ENCODE results near the gene LRRC61.
A peak's percentile ranks its signal among the peaks of the same experiment; 100 is the strongest.

Gene LRRC61

GRCh38 chr7:150363370-150363769 lies 40.2 kb downstream of the LRRC61 start:
- Mint-ChIP-seq H3K27ac (no peak overlapping the region), H3K4me3 (no peak overlapping the region)
- DNase-seq = no peak

GRCh38 chr7:150363872-150364271 lies 40.7 kb downstream of the LRRC61 start:
- Mint-ChIP-seq H3K4me1 (ENCODE audit: low read depth) (peaks cover 37% of the 10 kb centered on the region), H3K27me3 (no peaks in the 10 kb centered on the region), H3K4me3 (no peak overlapping the region), H3K36me3 (ENCODE audit: low read depth) (peaks cover 4% of the 10 kb centered on the region), H3K27ac (no peak overlapping the region), H3K9me3 (no peaks in the 10 kb centered on the region)
- DNase-seq = no peak

More at GRCh38 chr7:150363370-150363769, 40.2 kb downstream of the LRRC61 start:
- Mint-ChIP-seq H3K27me3 (no peaks in the 10 kb centered on the region), H3K36me3 (ENCODE audit: low read depth) (peaks cover 3% of the 10 kb centered on the region), H3K4me1 (ENCODE audit: low read depth) (peaks cover 42% of the 10 kb centered on the region), H3K9me3 (no peaks in the 10 kb centered on the region)

GRCh38 chr7:150365194-150365593 lies 42.0 kb downstream of the LRRC61 start:
- DNase-seq = no peak
- Mint-ChIP-seq H3K27ac (no peak overlapping the region), H3K4me1 (ENCODE audit: low read depth) (peaks cover 34% of the 10 kb centered on the region), H3K36me3 (ENCODE audit: low read depth) (peaks cover 15% of the 10 kb centered on the region), H3K9me3 (no peaks in the 10 kb centered on the region), H3K4me3 (no peak overlapping the region), H3K27me3 (no peaks in the 10 kb centered on the region)

- Mint-ChIP-seq H3K36me3 (ENCODE audit: low read depth) (peaks cover 21% of the 10 kb centered on the region), H3K4me1 (ENCODE audit: low read depth) (peaks cover 41% of the 10 kb centered on the region), H3K27me3 (no peaks in the 10 kb centered on the region), H3K9me3 (no peaks in the 10 kb centered on the region), H3K27ac (peak overlapping the region; percentile 37), H3K4me3 (no peak overlapping the region)
- no peak for DNase-seq
Measured at GRCh38 chr7:150365673-150366398, 42.7 kb downstream of the LRRC61 start.

- no peak for DNase-seq
- Mint-ChIP-seq H3K4me1 (ENCODE audit: low read depth) (peaks cover 45% of the 10 kb centered on the region), H3K27ac (peak overlapping the region; percentile 97), H3K36me3 (ENCODE audit: low read depth) (peaks cover 31% of the 10 kb centered on the region), H3K9me3 (no peaks in the 10 kb centered on the region), H3K4me3 (peak overlapping the region; percentile 96), H3K27me3 (no peaks in the 10 kb centered on the region)
Measured at GRCh38 chr7:150367677-150368095, 44.5 kb downstream of the LRRC61 start.

- Mint-ChIP-seq H3K27me3 (no peaks in the 10 kb centered on the region), H3K4me1 (ENCODE audit: low read depth) (peaks cover 50% of the 10 kb centered on the region), H3K27ac (peak within 1 kb of the TSS; percentile 97), H3K4me3 (peak within 1 kb of the TSS; percentile 96), H3K36me3 (ENCODE audit: low read depth) (peaks cover 37% of the 10 kb centered on the region), H3K9me3 (no peaks in the 10 kb centered on the region)
- DNase-seq = peak; percentile 89
Measured at GRCh38 chr7:150368096-150368883, 45.1 kb downstream of the LRRC61 start, which contains the start of gene REPIN1. REPIN1 (plus strand) TSS chr7:150368822; CDS start chr7:150369712, 890 bp downstream.

GRCh38 chr7:150368884-150369747 lies 46.0 kb downstream of the LRRC61 start:
- Mint-ChIP-seq H3K4me3 (peak overlapping the region; percentile 96), H3K4me1 (ENCODE audit: low read depth) (peaks cover 50% of the 10 kb centered on the region), H3K36me3 (ENCODE audit: low read depth) (peaks cover 45% of the 10 kb centered on the region), H3K9me3 (no peaks in the 10 kb centered on the region), H3K27me3 (no peaks in the 10 kb centered on the region), H3K27ac (peak overlapping the region; percentile 97)
- DNase-seq = peak; percentile 54

GRCh38 chr7:150369748-150370501 lies 46.8 kb downstream of the LRRC61 start:
- H3K4me1 Mint-ChIP-seq (ENCODE audit: low read depth) = peaks cover 49% of the 10 kb centered on the region

GRCh38 chr7:150370612-150371071 lies 47.5 kb downstream of the LRRC61 start:
- H3K9me3 Mint-ChIP-seq = no peaks in the 10 kb centered on the region
- peak overlapping the region; percentile 97 for H3K27ac Mint-ChIP-seq
- no peaks in the 10 kb centered on the region for H3K27me3 Mint-ChIP-seq
- peaks cover 53% of the 10 kb centered on the region for H3K36me3 Mint-ChIP-seq (ENCODE audit: low read depth)
- no peak for DNase-seq
- H3K4me1 Mint-ChIP-seq (ENCODE audit: low read depth) = peaks cover 51% of the 10 kb centered on the region
- peak overlapping the region; percentile 96 for H3K4me3 Mint-ChIP-seq

More at GRCh38 chr7:150369748-150370501, 46.8 kb downstream of the LRRC61 start:
- H3K36me3 Mint-ChIP-seq (ENCODE audit: low read depth) = peaks cover 52% of the 10 kb centered on the region
- no peaks in the 10 kb centered on the region for H3K27me3 Mint-ChIP-seq
- no peak for DNase-seq
- H3K9me3 Mint-ChIP-seq = no peaks in the 10 kb centered on the region
- peak overlapping the region; percentile 97 for H3K27ac Mint-ChIP-seq
- peak overlapping the region; percentile 96 for H3K4me3 Mint-ChIP-seq

- Mint-ChIP-seq H3K9me3 (no peaks in the 10 kb centered on the region), H3K36me3 (ENCODE audit: low read depth) (peaks cover 53% of the 10 kb centered on the region), H3K27ac (no peak overlapping the region), H3K27me3 (no peaks in the 10 kb centered on the region), H3K4me3 (no peak overlapping the region), H3K4me1 (ENCODE audit: low read depth) (peaks cover 52% of the 10 kb centered on the region)
- no peak for DNase-seq
Measured at GRCh38 chr7:150371131-150371995, 48.2 kb downstream of the LRRC61 start.

GRCh38 chr7:150371996-150372270 lies 48.8 kb downstream of the LRRC61 start:
- DNase-seq = no peak
- Mint-ChIP-seq H3K27ac (no peak overlapping the region), H3K36me3 (ENCODE audit: low read depth) (peaks cover 53% of the 10 kb centered on the region), H3K4me3 (no peak overlapping the region), H3K9me3 (no peaks in the 10 kb centered on the region), H3K27me3 (no peaks in the 10 kb centered on the region), H3K4me1 (ENCODE audit: low read depth) (peaks cover 57% of the 10 kb centered on the region)

GRCh38 chr7:150372271-150373048 lies 49.3 kb downstream of the LRRC61 start:
- Mint-ChIP-seq H3K4me1 (ENCODE audit: low read depth) (peaks cover 59% of the 10 kb centered on the region), H3K27ac (peak overlapping the region; percentile 14), H3K27me3 (no peaks in the 10 kb centered on the region), H3K4me3 (no peak overlapping the region), H3K9me3 (no peaks in the 10 kb centered on the region), H3K36me3 (ENCODE audit: low read depth) (peaks cover 53% of the 10 kb centered on the region)
- no peak for DNase-seq

Data from activated T-cell treated with anti-CD3 and anti-CD28 coated beads, Interleukin-2, amount 50 U/mL, for 24 hours (primary cell).